Vagina (tissue), 2 donors: ENCODE data around the gene SLC17A4.

Source experiments
- POLR2AphosphoS5 ChIP-seq, 2 donors: sonication (generic); formaldehyde crosslinking; IDR thresholded peaks; one replicate each; pipeline ENCODE4 v1.9.0; 2017; ENCODE audit warnings: antibody characterized with exemption in 2 of 2, mild to moderate bottlenecking in 2 of 2, low read depth in 1 of 2; ENCODE audit not compliant: insufficient read depth in 1 of 2
- TF ChIP-seq, protein P1 (sequence below), 3 experiments: fragments of 450-650 bp in 2 of 3; fragments of 200-600 bp in 1 of 3; sonication (generic) in 1 of 3; IDR thresholded peaks; one replicate each; pipeline ENCODE4 v1.5.1; 2017 to 2019; ENCODE audit warnings: antibody characterized with exemption in 3 of 3, mild to moderate bottlenecking in 2 of 3, moderate library complexity in 2 of 3

DNA sequence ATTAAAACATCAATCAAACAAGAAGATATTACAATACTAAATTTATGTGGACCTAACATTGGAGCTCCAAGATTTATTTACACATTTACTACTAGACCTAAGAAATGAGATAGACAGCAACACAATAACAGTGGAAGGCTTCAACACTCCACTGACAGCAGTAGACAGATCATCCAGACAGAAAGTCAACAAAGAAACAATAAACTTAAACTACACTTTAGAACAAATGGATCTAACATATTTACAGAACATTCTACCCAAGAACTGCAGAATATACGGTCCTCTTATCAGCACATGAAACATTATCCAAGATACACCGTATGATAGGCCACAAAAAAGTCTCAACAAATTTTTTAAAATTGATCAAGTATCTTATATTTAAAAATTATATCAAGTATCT, 50.3 kb downstream of the SLC17A4 start:
- no peak for TF ChIP-seq POLR2AphosphoS5 (IDR thresholded peaks at IDR 0.05; ENCODE audit: insufficient read depth in 1 of 2, low read depth in 1 of 2)
- TF ChIP-seq, protein P1, sequence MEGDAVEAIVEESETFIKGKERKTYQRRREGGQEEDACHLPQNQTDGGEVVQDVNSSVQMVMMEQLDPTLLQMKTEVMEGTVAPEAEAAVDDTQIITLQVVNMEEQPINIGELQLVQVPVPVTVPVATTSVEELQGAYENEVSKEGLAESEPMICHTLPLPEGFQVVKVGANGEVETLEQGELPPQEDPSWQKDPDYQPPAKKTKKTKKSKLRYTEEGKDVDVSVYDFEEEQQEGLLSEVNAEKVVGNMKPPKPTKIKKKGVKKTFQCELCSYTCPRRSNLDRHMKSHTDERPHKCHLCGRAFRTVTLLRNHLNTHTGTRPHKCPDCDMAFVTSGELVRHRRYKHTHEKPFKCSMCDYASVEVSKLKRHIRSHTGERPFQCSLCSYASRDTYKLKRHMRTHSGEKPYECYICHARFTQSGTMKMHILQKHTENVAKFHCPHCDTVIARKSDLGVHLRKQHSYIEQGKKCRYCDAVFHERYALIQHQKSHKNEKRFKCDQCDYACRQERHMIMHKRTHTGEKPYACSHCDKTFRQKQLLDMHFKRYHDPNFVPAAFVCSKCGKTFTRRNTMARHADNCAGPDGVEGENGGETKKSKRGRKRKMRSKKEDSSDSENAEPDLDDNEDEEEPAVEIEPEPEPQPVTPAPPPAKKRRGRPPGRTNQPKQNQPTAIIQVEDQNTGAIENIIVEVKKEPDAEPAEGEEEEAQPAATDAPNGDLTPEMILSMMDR (IDR thresholded peaks at IDR 0.05) = no peak
